Measurements from ENCODE around the gene GLOD4. TPM values are rescaled to one million over a fixed set of nuclear protein-coding genes. Genes with fewer than 3 reads are reported as not detected.

Gene GLOD4
- total RNA-seq, 1 donor: 40.2 TPM

GRCh38 chr17:718075-718474 is 64.0 kb downstream of the GLOD4 start:
- no peak for DNase-seq (ENCODE audit: low read depth)
- TF ChIP-seq, protein P1, sequence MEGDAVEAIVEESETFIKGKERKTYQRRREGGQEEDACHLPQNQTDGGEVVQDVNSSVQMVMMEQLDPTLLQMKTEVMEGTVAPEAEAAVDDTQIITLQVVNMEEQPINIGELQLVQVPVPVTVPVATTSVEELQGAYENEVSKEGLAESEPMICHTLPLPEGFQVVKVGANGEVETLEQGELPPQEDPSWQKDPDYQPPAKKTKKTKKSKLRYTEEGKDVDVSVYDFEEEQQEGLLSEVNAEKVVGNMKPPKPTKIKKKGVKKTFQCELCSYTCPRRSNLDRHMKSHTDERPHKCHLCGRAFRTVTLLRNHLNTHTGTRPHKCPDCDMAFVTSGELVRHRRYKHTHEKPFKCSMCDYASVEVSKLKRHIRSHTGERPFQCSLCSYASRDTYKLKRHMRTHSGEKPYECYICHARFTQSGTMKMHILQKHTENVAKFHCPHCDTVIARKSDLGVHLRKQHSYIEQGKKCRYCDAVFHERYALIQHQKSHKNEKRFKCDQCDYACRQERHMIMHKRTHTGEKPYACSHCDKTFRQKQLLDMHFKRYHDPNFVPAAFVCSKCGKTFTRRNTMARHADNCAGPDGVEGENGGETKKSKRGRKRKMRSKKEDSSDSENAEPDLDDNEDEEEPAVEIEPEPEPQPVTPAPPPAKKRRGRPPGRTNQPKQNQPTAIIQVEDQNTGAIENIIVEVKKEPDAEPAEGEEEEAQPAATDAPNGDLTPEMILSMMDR (IDR thresholded peaks at IDR 0.05; ENCODE audit: insufficient read depth, low read depth, low read length): no peak
- no peak overlapping the region for H3K4me3 ChIP-seq (ENCODE audit: low read depth, low read length)

Other genes with a start within 250 kb of the GLOD4 start
- 18.7 and 22.0 TPM in 2 replicates for gene VPS53, start 67.4 kb downstream of the GLOD4 start, total RNA-seq
- gene TLCD3A, start 49.7 kb downstream of the GLOD4 start, total RNA-seq: 24.5 and 32.4 TPM in 2 replicates
- 9.3 and 11.7 TPM in 2 replicates for gene GEMIN4, start 30.0 kb downstream of the GLOD4 start, total RNA-seq
- 10.8 and 17.4 TPM in 2 replicates for gene MRM3, start 73 bp upstream of the GLOD4 start, total RNA-seq
- 91.5 and 124 TPM in 2 replicates for gene NXN, start 197.5 kb upstream of the GLOD4 start, total RNA-seq
- gene TIMM22, start 214.8 kb upstream of the GLOD4 start, total RNA-seq: 16.8 and 20.3 TPM in 2 replicates